ENCODE results near the gene PANX3.
A peak's percentile ranks its signal among the peaks of the same experiment; 100 is the strongest.

The PANX3 gene

GRCh38 chr11:124661553-124661952 is 50.3 kb downstream of the PANX3 start:
- no peak for DNase-seq

DNA sequence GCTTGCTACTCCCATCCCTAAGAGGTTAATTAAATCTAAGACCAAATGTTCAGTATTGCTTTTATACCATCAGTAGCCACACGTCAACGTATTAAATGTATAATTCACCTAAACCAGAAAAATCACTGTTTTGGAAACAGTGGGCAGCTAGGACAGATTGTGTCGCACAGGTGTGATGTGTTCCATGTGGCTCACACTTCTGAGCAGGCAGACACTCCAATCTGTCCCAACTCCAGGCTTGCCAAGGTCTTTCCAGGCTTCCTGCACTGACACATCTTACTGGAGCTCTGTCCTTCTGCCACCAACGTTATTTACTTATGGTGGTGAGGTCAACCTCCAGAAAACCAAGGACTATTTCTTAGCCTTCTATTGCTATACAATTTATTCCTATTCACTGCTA is 50.9 kb downstream of the PANX3 start:
- no peak for DNase-seq

DNA sequence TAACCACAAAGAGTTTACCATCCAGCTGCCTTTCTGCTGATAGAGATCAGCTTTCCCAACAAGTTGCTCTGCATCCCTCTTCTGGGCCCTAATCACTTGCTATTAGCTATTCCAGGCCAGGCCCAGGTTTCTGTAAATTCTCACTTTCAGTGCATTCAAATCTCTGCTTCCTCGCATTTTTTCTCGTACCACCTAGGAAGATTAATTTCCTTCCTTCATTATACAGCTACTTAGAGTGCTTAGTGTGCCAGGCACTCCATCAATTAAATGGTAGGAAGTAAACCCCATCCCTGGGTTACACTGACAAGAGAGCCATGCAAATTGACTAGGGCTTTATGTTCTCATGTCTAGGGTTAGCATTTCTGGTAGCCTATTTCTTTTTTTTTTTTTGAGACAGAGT is 52.6 kb downstream of the PANX3 start:
- no peak for DNase-seq

DNA sequence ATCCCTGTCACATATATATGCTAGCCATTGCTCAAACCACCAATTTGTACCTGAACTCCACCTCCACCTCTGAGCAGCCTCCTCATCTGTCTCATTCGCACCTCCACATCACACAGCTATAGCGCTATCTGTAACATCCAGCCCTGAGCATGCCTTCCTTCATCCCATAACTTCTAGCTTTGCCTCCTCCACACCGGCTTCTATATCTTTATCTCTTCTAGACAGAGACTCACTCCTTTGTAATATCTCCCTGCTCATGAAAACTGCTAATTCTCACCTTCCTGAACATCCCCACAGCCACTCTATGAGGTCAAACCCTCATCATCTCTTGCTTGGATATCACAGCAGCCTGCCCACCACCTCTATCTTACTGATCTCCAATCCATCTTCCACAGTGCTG is 56.4 kb downstream of the PANX3 start:
- DNase-seq: no peak

- peak; percentile 67 for DNase-seq
These were observed 58.0 kb downstream of the PANX3 start for GRCh38 chr11:124669193-124669592.
